Stomach smooth muscle (tissue), 2 donors: Measurements from ENCODE around the gene APOBEC3A.
"Not testable (repeated sequence)": the region's sequence is repeated elsewhere in the genome, so short reads cannot be mapped to it uniquely, and the experiment has no call there.

Source experiments
- H3K27ac ChIP-seq: one replicate; pipeline ENCODE4 v1.7.0; 2013; ENCODE audit warnings: mild to moderate bottlenecking, low read length, inconsistent platforms
- H3K27me3 ChIP-seq, 2 donors: one replicate each; pipeline ENCODE4 v1.7.0; 2013; ENCODE audit warnings: low read length in 2 of 2; ENCODE audit not compliant: insufficient read depth in 2 of 2, control insufficient read depth in 1 of 2
- H3K36me3 ChIP-seq, 2 donors: one replicate each; pipeline ENCODE4 v1.7.0; 2013; ENCODE audit warnings: low read length in 2 of 2; ENCODE audit not compliant: control insufficient read depth in 2 of 2, insufficient read depth in 2 of 2
- H3K4me1 ChIP-seq: one replicate; pipeline ENCODE4 v1.7.0; 2013; ENCODE audit warnings: low read length; ENCODE audit not compliant: control insufficient read depth, insufficient read depth
- H3K4me3 ChIP-seq, 2 donors: one replicate each; pipeline ENCODE4 v1.7.0; 2013; ENCODE audit warnings: low read length in 2 of 2
- H3K9ac ChIP-seq, 2 donors: one replicate each; pipeline ENCODE4 v1.7.0; 2013; ENCODE audit warnings: low read length in 2 of 2, mild to moderate bottlenecking in 1 of 2
- H3K9me3 ChIP-seq, 2 donors: one replicate each; pipeline ENCODE4 v1.7.0; 2013; ENCODE audit warnings: low read length in 2 of 2; ENCODE audit not compliant: control insufficient read depth in 2 of 2
- donor health status: healthy.
- donor health status: Pancreatic carcinoma.

The APOBEC3A gene

GRCh38 chr22:39003165-39003638, 45.8 kb downstream of the APOBEC3A start:
- Histone ChIP-seq H3K9ac (peak overlapping the region in 1 of 2 donors; percentile 21), H3K27ac (no peak overlapping the region), H3K36me3 (no peaks in the 10 kb centered on the region), H3K9me3 (no peaks in the 10 kb centered on the region), H3K4me1 (peaks cover 5% of the 10 kb centered on the region), H3K27me3 (no peaks in the 10 kb centered on the region), H3K4me3 (peak overlapping the region in 1 of 2 donors; percentile 8)

GRCh38 chr22:39007177-39007576, 49.8 kb downstream of the APOBEC3A start:
- Histone ChIP-seq H3K27me3 (no peaks in the 10 kb centered on the region), H3K4me1 (peaks cover 5% of the 10 kb centered on the region), H3K36me3 (no peaks in the 10 kb centered on the region), H3K9ac (no peak overlapping the region), H3K27ac (no peak overlapping the region), H3K9me3 (no peaks in the 10 kb centered on the region), H3K4me3 (no peak overlapping the region)

GRCh38 chr22:39008271-39008850, 51.0 kb downstream of the APOBEC3A start:
- not testable (repeated sequence) for H3K27me3 ChIP-seq, H3K27ac ChIP-seq, H3K36me3 ChIP-seq, H3K9me3 ChIP-seq, H3K4me1 ChIP-seq, H3K4me3 ChIP-seq, H3K9ac ChIP-seq

GRCh38 chr22:39010946-39011345, 53.5 kb downstream of the APOBEC3A start:
- Histone ChIP-seq H3K9ac (no peak overlapping the region), H3K27ac (no peak overlapping the region), H3K36me3 (no peaks in the 10 kb centered on the region), H3K9me3 (no peaks in the 10 kb centered on the region), H3K4me1 (peaks cover 8% of the 10 kb centered on the region), H3K27me3 (no peaks in the 10 kb centered on the region), H3K4me3 (no peak overlapping the region)
